OCI-LY7 (cell line): Measurements from ENCODE around the gene ASXL1. TPM values are rescaled to one million over a fixed set of nuclear protein-coding genes. Genes with fewer than 3 reads are reported as not detected.

Experiments used
- BruUV-seq: library from RNA; stranded (reverse); fragments of 400-500 nt; replicated peaks from 2 replicates; lab custom pipeline; 2021; lab: Mats Ljungman, UMichigan
- CTCF ChIA-PET: fragments of 300-600 bp; sonication (Branson Sonifier 250); formaldehyde crosslinking; loops from one replicate; lab custom pipeline; 2022; ENCODE audit warnings: antibody characterized with exemption; ENCODE audit not compliant: unreplicated experiment; lab: Charles Lee
- POLR2A ChIA-PET: fragments of 300-600 bp; sonication (Branson Sonifier 250); formaldehyde crosslinking; loops from one replicate; lab custom pipeline; 2022; ENCODE audit warnings: antibody characterized with exemption; lab: Charles Lee
- DNase-seq: peaks from one replicate; pipeline ENCODE4 v3.0.0-alpha.2; 2015; ENCODE audit warnings: low spot score
- H2AFZ ChIP-seq: fragments of 200-600 bp; sonication (generic), shearing (Covaris generic); 2 replicates; pipeline ENCODE4 v1.6.1; 2014; ENCODE audit warnings: mild to moderate bottlenecking, antibody characterized with exemption, low read length, moderate library complexity
- H3K27ac ChIP-seq: fragments of 200-600 bp; sonication (generic); 2 replicates; pipeline ENCODE4 v1.5.1; 2014; ENCODE audit warnings: mixed run types, low read depth, mild to moderate bottlenecking, moderate library complexity, low read length, inconsistent platforms; ENCODE audit not compliant: poor library complexity, severe bottlenecking
- H3K36me3 ChIP-seq: fragments of 200-600 bp; sonication (generic); 2 replicates; pipeline ENCODE4 v1.6.1; 2014; ENCODE audit warnings: mild to moderate bottlenecking, antibody characterized with exemption, low read length, moderate library complexity, mixed read lengths; ENCODE audit not compliant: insufficient read depth
- H3K4me1 ChIP-seq: fragments of 200-600 bp; sonication (generic); 2 replicates; pipeline ENCODE4 v1.5.1; 2014; ENCODE audit warnings: mild to moderate bottlenecking, low read length; ENCODE audit not compliant: insufficient read depth, poor library complexity, severe bottlenecking
- H3K4me2 ChIP-seq: fragments of 200-600 bp; sonication (generic); 2 replicates; pipeline ENCODE4 v1.6.1; 2014; ENCODE audit warnings: mild to moderate bottlenecking, low read length
- H3K4me3 ChIP-seq: fragments of 200-600 bp; sonication (generic); 2 replicates; pipeline ENCODE4 v1.5.1; 2014; ENCODE audit warnings: mild to moderate bottlenecking, low read depth, low read length; ENCODE audit not compliant: poor library complexity, severe bottlenecking
- H3K79me2 ChIP-seq: fragments of 200-600 bp; sonication (generic); 2 replicates; pipeline ENCODE4 v1.6.1; 2016; ENCODE audit warnings: low read depth, mild to moderate bottlenecking, low read length, moderate library complexity, mixed read lengths; ENCODE audit not compliant: insufficient read depth
- H3K9me2 ChIP-seq: fragments of 200-600 bp; sonication (generic); 2 replicates; pipeline ENCODE4 v1.6.1; 2016; ENCODE audit warnings: mild to moderate bottlenecking, low read length, mixed read lengths; ENCODE audit not compliant: insufficient read depth
- H3K9me3 ChIP-seq: fragments of 200-600 bp; sonication (generic); 2 replicates; pipeline ENCODE4 v1.6.1; 2014; ENCODE audit warnings: mild to moderate bottlenecking, mixed run types, low read length, mixed read lengths
- H4K20me1 ChIP-seq: fragments of 200-600 bp; sonication (generic); 2 replicates; pipeline ENCODE4 v1.6.1; 2014; ENCODE audit warnings: mild to moderate bottlenecking, antibody characterized with exemption, low read length, moderate library complexity, mixed read lengths; ENCODE audit not compliant: insufficient read depth
- CTCF ChIP-seq: fragments of 200-600 bp; sonication (generic); conservative IDR thresholded peaks from 2 replicates; pipeline ENCODE4 v1.5.1; 2014; ENCODE audit warnings: mild to moderate bottlenecking, antibody characterized with exemption, low read length, moderate library complexity, mixed read lengths
- EZH2phosphoT487 ChIP-seq: fragments of 200-600 bp; sonication (generic); IDR thresholded peaks from 2 replicates; pipeline ENCODE4 v1.6.1; 2018; ENCODE audit warnings: low read depth, borderline replicate concordance, mild to moderate bottlenecking, mixed run types, antibody characterized with exemption, low read length, moderate library complexity, mixed read lengths
- intact Hi-C: fragments of 100-400 bp; cut with micrococcal nuclease; formaldehyde crosslinking; loops from one replicate; pipeline ENCODE4 v1.10.0; 2022; ENCODE audit not compliant: unreplicated experiment
- total RNA-seq, 2 experiments: library from RNA; depleted of rRNA in 1 of 2; stranded (reverse); fragments of >200 nt in 1 of 2; shearing (Covaris generic) in 1 of 2; gene quantifications; 2 replicates each; pipeline ENCODE4 v1.2.3, GENCODE V29; 2014 to 2022

ASXL1 gene
- total RNA-seq, 2 experiments from 2014 or later: 84.7 to 122 TPM

GRCh38 chr20:32357375-32357868, 709 bp upstream of the ASXL1 start:
- H3K79me2 ChIP-seq: peaks cover 47% of the 10 kb centered on the region
- peak overlapping the region; percentile 43; the same call in 1 of the 2 replicates for H2AFZ ChIP-seq
- peaks cover 19% of the 10 kb centered on the region for H4K20me1 ChIP-seq
- POLR2A ChIA-PET: interaction anchor here (1.0 to 1.8 kb wide), 3 partner anchors 12 to 42 kb away, joined by 3 to 6 read pairs (median 3); no protein-coding TSS in a partner anchor
- intact Hi-C loops: no loop called here
- H3K4me2 ChIP-seq: peak overlapping the region; percentile 77
- CTCF ChIA-PET: interaction anchor here (0.6 kb wide), 2 partner anchors 65 to 1085 kb away, joined by 3 to 4 read pairs; no protein-coding TSS in a partner anchor
- H3K4me1 ChIP-seq: peaks cover 60% of the 10 kb centered on the region
- peak overlapping the region; percentile 87 for H3K4me3 ChIP-seq
- no peaks in the 10 kb centered on the region for H3K9me2 ChIP-seq
- no peak for TF ChIP-seq CTCF
- TF ChIP-seq EZH2phosphoT487: no peak
- no peaks in the 10 kb centered on the region for H3K9me3 ChIP-seq
- TSS peak; percentile 93 for BruUV-seq
- peaks cover 27% of the 10 kb centered on the region for H3K36me3 ChIP-seq
- peak overlapping the region; percentile 75 for H3K27ac ChIP-seq
- no peak for DNase-seq

- H3K36me3 ChIP-seq: peaks cover 31% of the 10 kb centered on the region
- peaks cover 19% of the 10 kb centered on the region for H4K20me1 ChIP-seq
- TF ChIP-seq EZH2phosphoT487: no peak
- no peak for TF ChIP-seq CTCF
- H3K4me3 ChIP-seq: peak overlapping the region; percentile 87
- DNase-seq: no peak
- peak overlapping the region; percentile 82 for H3K4me2 ChIP-seq
- intact Hi-C loops: loop anchor here (2.0 kb wide), 1 partner anchor 74 kb away; no protein-coding TSS in a partner anchor
- peaks cover 68% of the 10 kb centered on the region for H3K4me1 ChIP-seq
- no peaks in the 10 kb centered on the region for H3K9me2 ChIP-seq
- no peak overlapping the region for H2AFZ ChIP-seq
- no TSS peak for BruUV-seq
- H3K79me2 ChIP-seq: peaks cover 58% of the 10 kb centered on the region
- peak overlapping the region; percentile 75 for H3K27ac ChIP-seq
- ChIA-PET CTCF (interaction anchor here (0.6 kb wide), 2 partner anchors 68 to 789 kb away, joined by 4 to 5 read pairs; no protein-coding TSS in a partner anchor), POLR2A (interaction anchor here (0.7 to 2.1 kb wide), 6 partner anchors 10 to 239 kb away, joined by 3 to 11 read pairs (median 4); no protein-coding TSS in a partner anchor)
- H3K9me3 ChIP-seq: no peaks in the 10 kb centered on the region
These were observed 426 bp downstream of the ASXL1 start for GRCh38 chr20:32358632-32358882.
